ENCODE results near the gene IQSEC3.
"Not testable (repeated sequence)": the region's sequence is repeated elsewhere in the genome, so short reads cannot be mapped to it uniquely, and the experiment has no call there.

Gene IQSEC3

GRCh38 chr12:74420-75190, 8.0 kb downstream of the IQSEC3 start:
- not testable (repeated sequence) for H3K18ac ChIP-seq (ENCODE audit: low read depth in 1 of 2, low read length in 2 of 2); H2BK5ac ChIP-seq (ENCODE audit: low read depth, low read length, poor library complexity, severe bottlenecking); H2BK120ac ChIP-seq (ENCODE audit: low read depth, low read length); H3K4me3 ChIP-seq (ENCODE audit: insufficient read depth in 1 of 2, low read depth in 1 of 2, low read length in 2 of 2); DNase-seq; H3K79me1 ChIP-seq (replicated peaks; ENCODE audit: low read length, poor library complexity, severe bottlenecking); H2AFZ ChIP-seq (ENCODE audit: low read depth, low read length); H2BK12ac ChIP-seq (ENCODE audit: low read length in 2 of 2); H2BK15ac ChIP-seq (ENCODE audit: low read depth, poor library complexity, severe bottlenecking); H2AK5ac ChIP-seq (ENCODE audit: low read length, severe bottlenecking); H3K9ac ChIP-seq (ENCODE audit: low read length); H3K36me3 ChIP-seq (ENCODE audit: control insufficient read depth in 1 of 2, insufficient read depth in 2 of 2, low read depth in 1 of 2, low read length in 2 of 2); H3K4ac ChIP-seq (ENCODE audit: low read depth in 1 of 2, low read length in 2 of 2); H3K23ac ChIP-seq (ENCODE audit: low read length in 2 of 2); H4K8ac ChIP-seq (ENCODE audit: low read length); H3K9me3 ChIP-seq (ENCODE audit: control insufficient read depth, low read length); H3K4me2 ChIP-seq (ENCODE audit: low read length, poor library complexity, severe bottlenecking); H3K4me1 ChIP-seq (ENCODE audit: control insufficient read depth, insufficient read depth, low read depth, low read length); H3K27ac ChIP-seq (ENCODE audit: low read length, poor library complexity, severe bottlenecking); H3K14ac ChIP-seq (ENCODE audit: low read length in 2 of 2); H4K91ac ChIP-seq (ENCODE audit: low read length)
- 78% methylated on average over 7 of the region's 8 CpGs for WGBS
- H3K27me3 ChIP-seq (ENCODE audit: control insufficient read depth in 1 of 2, insufficient read depth in 1 of 2, low read length in 2 of 2) = peaks cover 30 to 42% of the 10 kb centered on the region in 2 experiments

GRCh38 chr12:75541-75940, 9.0 kb downstream of the IQSEC3 start:
- H3K14ac ChIP-seq (ENCODE audit: low read length in 2 of 2); H3K23ac ChIP-seq (ENCODE audit: low read length in 2 of 2); H3K4me1 ChIP-seq (ENCODE audit: control insufficient read depth, insufficient read depth, low read depth, low read length); H2BK120ac ChIP-seq (ENCODE audit: low read depth, low read length); H3K9ac ChIP-seq (ENCODE audit: low read length); H2BK5ac ChIP-seq (ENCODE audit: low read depth, low read length, poor library complexity, severe bottlenecking); H3K79me1 ChIP-seq (replicated peaks; ENCODE audit: low read length, poor library complexity, severe bottlenecking); H3K4ac ChIP-seq (ENCODE audit: low read depth in 1 of 2, low read length in 2 of 2); H4K91ac ChIP-seq (ENCODE audit: low read length); H2AFZ ChIP-seq (ENCODE audit: low read depth, low read length); H3K4me3 ChIP-seq (ENCODE audit: insufficient read depth in 1 of 2, low read depth in 1 of 2, low read length in 2 of 2); H2BK15ac ChIP-seq (ENCODE audit: low read depth, poor library complexity, severe bottlenecking); H3K27ac ChIP-seq (ENCODE audit: low read length, poor library complexity, severe bottlenecking); H3K18ac ChIP-seq (ENCODE audit: low read depth in 1 of 2, low read length in 2 of 2); H2AK5ac ChIP-seq (ENCODE audit: low read length, severe bottlenecking); H3K9me3 ChIP-seq (ENCODE audit: control insufficient read depth, low read length); H3K36me3 ChIP-seq (ENCODE audit: control insufficient read depth in 1 of 2, insufficient read depth in 2 of 2, low read depth in 1 of 2, low read length in 2 of 2); DNase-seq; H4K8ac ChIP-seq (ENCODE audit: low read length); H2BK12ac ChIP-seq (ENCODE audit: low read length in 2 of 2); H3K4me2 ChIP-seq (ENCODE audit: low read length, poor library complexity, severe bottlenecking): not testable (repeated sequence)
- H3K27me3 ChIP-seq (ENCODE audit: control insufficient read depth in 1 of 2, insufficient read depth in 1 of 2, low read length in 2 of 2) = peaks cover 34 to 44% of the 10 kb centered on the region in 2 experiments
- WGBS = 87% methylated on average over 3 of the region's 5 CpGs

- not testable (repeated sequence) for H2BK15ac ChIP-seq (ENCODE audit: low read depth, poor library complexity, severe bottlenecking); DNase-seq; H3K18ac ChIP-seq (ENCODE audit: low read depth in 1 of 2, low read length in 2 of 2); H3K4ac ChIP-seq (ENCODE audit: low read depth in 1 of 2, low read length in 2 of 2); H3K79me1 ChIP-seq (replicated peaks; ENCODE audit: low read length, poor library complexity, severe bottlenecking); H2BK5ac ChIP-seq (ENCODE audit: low read depth, low read length, poor library complexity, severe bottlenecking); H2BK120ac ChIP-seq (ENCODE audit: low read depth, low read length); H3K9ac ChIP-seq (ENCODE audit: low read length); H3K27ac ChIP-seq (ENCODE audit: low read length, poor library complexity, severe bottlenecking); H3K36me3 ChIP-seq (ENCODE audit: control insufficient read depth in 1 of 2, insufficient read depth in 2 of 2, low read depth in 1 of 2, low read length in 2 of 2); H3K4me1 ChIP-seq (ENCODE audit: control insufficient read depth, insufficient read depth, low read depth, low read length); H3K14ac ChIP-seq (ENCODE audit: low read length in 2 of 2); H2AK5ac ChIP-seq (ENCODE audit: low read length, severe bottlenecking); H4K91ac ChIP-seq (ENCODE audit: low read length); H4K8ac ChIP-seq (ENCODE audit: low read length); H3K23ac ChIP-seq (ENCODE audit: low read length in 2 of 2); H3K4me2 ChIP-seq (ENCODE audit: low read length, poor library complexity, severe bottlenecking); H3K9me3 ChIP-seq (ENCODE audit: control insufficient read depth, low read length); H3K4me3 ChIP-seq (ENCODE audit: insufficient read depth in 1 of 2, low read depth in 1 of 2, low read length in 2 of 2); H2AFZ ChIP-seq (ENCODE audit: low read depth, low read length); H2BK12ac ChIP-seq (ENCODE audit: low read length in 2 of 2)
- WGBS = 69% methylated on average over 3 of the region's 10 CpGs
- peaks cover 40 to 46% of the 10 kb centered on the region in 2 experiments for H3K27me3 ChIP-seq (ENCODE audit: control insufficient read depth in 1 of 2, insufficient read depth in 1 of 2, low read length in 2 of 2)
Measured at GRCh38 chr12:76102-76501, 9.5 kb downstream of the IQSEC3 start.

GRCh38 chr12:76551-76950, 10.0 kb downstream of the IQSEC3 start:
- H2BK15ac ChIP-seq (ENCODE audit: low read depth, poor library complexity, severe bottlenecking); H2AFZ ChIP-seq (ENCODE audit: low read depth, low read length); H3K4ac ChIP-seq (ENCODE audit: low read depth in 1 of 2, low read length in 2 of 2); H3K4me2 ChIP-seq (ENCODE audit: low read length, poor library complexity, severe bottlenecking); H3K4me3 ChIP-seq (ENCODE audit: insufficient read depth in 1 of 2, low read depth in 1 of 2, low read length in 2 of 2); H3K36me3 ChIP-seq (ENCODE audit: control insufficient read depth in 1 of 2, insufficient read depth in 2 of 2, low read depth in 1 of 2, low read length in 2 of 2); H3K9ac ChIP-seq (ENCODE audit: low read length); DNase-seq; H3K4me1 ChIP-seq (ENCODE audit: control insufficient read depth, insufficient read depth, low read depth, low read length); H2BK5ac ChIP-seq (ENCODE audit: low read depth, low read length, poor library complexity, severe bottlenecking); H2AK5ac ChIP-seq (ENCODE audit: low read length, severe bottlenecking); H4K91ac ChIP-seq (ENCODE audit: low read length); H2BK12ac ChIP-seq (ENCODE audit: low read length in 2 of 2); H2BK120ac ChIP-seq (ENCODE audit: low read depth, low read length); H4K8ac ChIP-seq (ENCODE audit: low read length); H3K14ac ChIP-seq (ENCODE audit: low read length in 2 of 2); H3K9me3 ChIP-seq (ENCODE audit: control insufficient read depth, low read length); H3K79me1 ChIP-seq (replicated peaks; ENCODE audit: low read length, poor library complexity, severe bottlenecking); H3K27ac ChIP-seq (ENCODE audit: low read length, poor library complexity, severe bottlenecking); H3K23ac ChIP-seq (ENCODE audit: low read length in 2 of 2); H3K18ac ChIP-seq (ENCODE audit: low read depth in 1 of 2, low read length in 2 of 2): not testable (repeated sequence)
- WGBS = 79% methylated on average over 6 of the region's 8 CpGs
- peaks cover 44 to 47% of the 10 kb centered on the region in 2 experiments for H3K27me3 ChIP-seq (ENCODE audit: control insufficient read depth in 1 of 2, insufficient read depth in 1 of 2, low read length in 2 of 2)
